Measurements from ENCODE around the gene ELK1. TPM values are rescaled to one million over a fixed set of nuclear protein-coding genes. Genes with fewer than 3 reads are reported as not detected.

Gene ELK1
- total and polyA plus RNA-seq, 8 donors = 23.1 to 35.2 (median 27.8) TPM

- ATAC-seq (peak; percentile 5), DNase-seq (no peak)
- intact Hi-C loops (cut with DNase I) = no loop called here
- no peaks in the 10 kb centered on the region for H3K9me3 ChIP-seq
- peak overlapping the region; percentile 65 to 76 for H3K27ac ChIP-seq
- H3K36me3 ChIP-seq = peaks cover 0 to 18% of the 10 kb centered on the region in 2 donors
- H3K4me3 ChIP-seq = peak overlapping the region; percentile 24 to 58
- TF ChIP-seq CTCF (IDR thresholded peaks at IDR 0.05) = no peak
- no peaks in the 10 kb centered on the region for H3K27me3 ChIP-seq
- H3K4me1 ChIP-seq = peaks cover 0 to 25% of the 10 kb centered on the region in 2 donors
These were observed 911 bp upstream of the ELK1 start for GRCh38 chrX:47651043-47651905.

GRCh38 chrX:47649781-47650163 is 591 bp downstream of the ELK1 start:
- intact Hi-C loops (cut with DNase I) = no loop called here
- ATAC-seq (no peak), DNase-seq (no peak)
- Histone ChIP-seq H3K9me3 (no peaks in the 10 kb centered on the region), H3K27ac (no peak overlapping the region), H3K4me1 (peaks cover 0 to 25% of the 10 kb centered on the region in 2 donors), H3K36me3 (peaks cover 0 to 4% of the 10 kb centered on the region in 2 donors), H3K27me3 (no peaks in the 10 kb centered on the region), H3K4me3 (peak overlapping the region; percentile 46 to 58)
- TF ChIP-seq CTCF (IDR thresholded peaks at IDR 0.05) = no peak

GRCh38 chrX:47649271-47649670 is 1.1 kb downstream of the ELK1 start:
- intact Hi-C loops (cut with DNase I) = no loop called here
- Histone ChIP-seq H3K4me3 (peak overlapping the region in 1 of 2 donors; percentile 58), H3K4me1 (peaks cover 0 to 25% of the 10 kb centered on the region in 2 donors), H3K27me3 (no peaks in the 10 kb centered on the region), H3K36me3 (peaks cover 0 to 4% of the 10 kb centered on the region in 2 donors), H3K9me3 (no peaks in the 10 kb centered on the region), H3K27ac (no peak overlapping the region)
- no peak for ATAC-seq
- DNase-seq = no peak
- TF ChIP-seq CTCF (IDR thresholded peaks at IDR 0.05) = no peak

GRCh38 chrX:47648376-47648775 is 2.0 kb downstream of the ELK1 start:
- no peaks in the 10 kb centered on the region for H3K9me3 ChIP-seq
- peaks cover 0 to 4% of the 10 kb centered on the region in 2 donors for H3K36me3 ChIP-seq
- peak overlapping the region in 1 of 2 donors; percentile 58 for H3K4me3 ChIP-seq
- ATAC-seq = no peak
- H3K4me1 ChIP-seq = peaks cover 3 to 28% of the 10 kb centered on the region in 2 donors
- intact Hi-C loops (cut with DNase I) = no loop called here
- H3K27ac ChIP-seq = no peak overlapping the region
- H3K27me3 ChIP-seq = no peaks in the 10 kb centered on the region
- TF ChIP-seq CTCF (IDR thresholded peaks at IDR 0.05) = no peak
- DNase-seq = no peak

- ATAC-seq (no peak), DNase-seq (no peak)
- H3K4me1 ChIP-seq = peaks cover 3 to 26% of the 10 kb centered on the region in 2 donors
- H3K4me3 ChIP-seq = no peak overlapping the region
- no peak for TF ChIP-seq CTCF (IDR thresholded peaks at IDR 0.05)
- intact Hi-C loops (cut with DNase I) = no loop called here
- no peaks in the 10 kb centered on the region for H3K36me3 ChIP-seq
- no peaks in the 10 kb centered on the region for H3K27me3 ChIP-seq
- no peaks in the 10 kb centered on the region for H3K9me3 ChIP-seq
- no peak overlapping the region for H3K27ac ChIP-seq
These were observed 3.7 kb downstream of the ELK1 start for GRCh38 chrX:47646636-47647035.

Data from left lung (tissue), 10 donors.